Tibial nerve (tissue), 3 donors: ENCODE data around the gene TLE3.

Experiments
- POLR2A ChIP-seq, 2 donors: fragments of 450-650 bp; IDR thresholded peaks; one replicate each; pipeline ENCODE4 v1.6.1; 2017; ENCODE audit warnings: antibody characterized with exemption in 2 of 2, mild to moderate bottlenecking in 2 of 2, moderate library complexity in 2 of 2
- TF ChIP-seq, protein P1 (sequence below), 5 experiments: fragments of 200-600 bp in 3 of 5; fragments of 450-650 bp in 2 of 5; sonication (generic) in 3 of 5; IDR thresholded peaks; one replicate each; pipeline ENCODE4 v1.5.1; 2016 to 2019; ENCODE audit warnings: antibody characterized with exemption in 5 of 5, mild to moderate bottlenecking in 3 of 5, moderate library complexity in 2 of 5

DNA sequence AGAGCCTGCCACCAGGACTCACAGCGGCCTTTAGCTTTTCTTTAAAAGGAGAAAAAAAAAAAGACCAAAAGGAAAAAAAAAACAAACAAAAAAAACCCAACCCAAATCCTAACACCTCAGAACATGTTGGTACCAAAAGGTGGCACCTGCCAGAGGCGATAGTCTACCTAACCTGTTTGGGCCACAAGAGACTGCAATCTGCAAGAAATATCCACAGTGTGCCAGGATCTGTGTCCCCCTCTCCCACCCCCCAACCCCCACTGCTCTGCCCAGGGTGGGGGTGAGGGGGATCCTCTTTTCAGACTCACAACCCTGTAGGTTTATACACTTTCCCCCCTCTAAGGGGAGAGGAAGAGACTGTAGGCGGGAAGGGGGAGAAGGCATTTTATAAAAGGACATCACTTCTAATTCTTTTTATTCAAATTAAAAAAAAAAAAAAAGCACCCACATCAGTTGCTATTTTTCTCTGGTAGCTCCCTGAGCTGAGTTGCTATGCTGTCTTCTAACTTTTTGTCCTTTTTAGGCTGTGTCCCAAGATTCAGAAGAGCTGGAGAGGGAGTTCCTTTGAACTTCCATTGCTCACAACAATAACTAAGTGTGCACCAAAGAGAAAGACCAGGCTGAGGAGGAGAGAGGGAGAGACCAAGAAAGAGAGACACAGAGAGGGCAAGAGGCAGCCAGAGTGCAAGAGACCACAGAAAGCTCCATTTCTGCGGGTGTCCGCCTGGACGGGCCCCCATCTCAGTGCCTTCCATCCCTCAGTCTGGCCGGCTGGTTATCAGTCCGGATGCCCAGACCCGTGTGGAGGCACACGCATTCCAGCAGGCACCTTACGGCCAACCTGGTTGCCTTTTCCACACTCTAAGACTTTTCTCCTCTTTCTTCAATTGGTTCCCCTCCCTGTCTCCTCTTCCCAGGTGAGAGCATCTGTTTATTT, 48.9 kb downstream of the TLE3 start:
- TF ChIP-seq, protein P1, sequence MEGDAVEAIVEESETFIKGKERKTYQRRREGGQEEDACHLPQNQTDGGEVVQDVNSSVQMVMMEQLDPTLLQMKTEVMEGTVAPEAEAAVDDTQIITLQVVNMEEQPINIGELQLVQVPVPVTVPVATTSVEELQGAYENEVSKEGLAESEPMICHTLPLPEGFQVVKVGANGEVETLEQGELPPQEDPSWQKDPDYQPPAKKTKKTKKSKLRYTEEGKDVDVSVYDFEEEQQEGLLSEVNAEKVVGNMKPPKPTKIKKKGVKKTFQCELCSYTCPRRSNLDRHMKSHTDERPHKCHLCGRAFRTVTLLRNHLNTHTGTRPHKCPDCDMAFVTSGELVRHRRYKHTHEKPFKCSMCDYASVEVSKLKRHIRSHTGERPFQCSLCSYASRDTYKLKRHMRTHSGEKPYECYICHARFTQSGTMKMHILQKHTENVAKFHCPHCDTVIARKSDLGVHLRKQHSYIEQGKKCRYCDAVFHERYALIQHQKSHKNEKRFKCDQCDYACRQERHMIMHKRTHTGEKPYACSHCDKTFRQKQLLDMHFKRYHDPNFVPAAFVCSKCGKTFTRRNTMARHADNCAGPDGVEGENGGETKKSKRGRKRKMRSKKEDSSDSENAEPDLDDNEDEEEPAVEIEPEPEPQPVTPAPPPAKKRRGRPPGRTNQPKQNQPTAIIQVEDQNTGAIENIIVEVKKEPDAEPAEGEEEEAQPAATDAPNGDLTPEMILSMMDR (IDR thresholded peaks at IDR 0.05), result no peak
- no peak for TF ChIP-seq POLR2A (IDR thresholded peaks at IDR 0.05)
